ENCODE results near the gene POLE3. TPM values are rescaled to one million over a fixed set of nuclear protein-coding genes. Genes with fewer than 3 reads are reported as not detected.

The POLE3 gene
- total and polyA plus RNA-seq, 2 donors (not counting 3 experiments of a cell fraction or from before 2014, with no cell fraction given) = 53.8 to 68.6 TPM

DNA sequence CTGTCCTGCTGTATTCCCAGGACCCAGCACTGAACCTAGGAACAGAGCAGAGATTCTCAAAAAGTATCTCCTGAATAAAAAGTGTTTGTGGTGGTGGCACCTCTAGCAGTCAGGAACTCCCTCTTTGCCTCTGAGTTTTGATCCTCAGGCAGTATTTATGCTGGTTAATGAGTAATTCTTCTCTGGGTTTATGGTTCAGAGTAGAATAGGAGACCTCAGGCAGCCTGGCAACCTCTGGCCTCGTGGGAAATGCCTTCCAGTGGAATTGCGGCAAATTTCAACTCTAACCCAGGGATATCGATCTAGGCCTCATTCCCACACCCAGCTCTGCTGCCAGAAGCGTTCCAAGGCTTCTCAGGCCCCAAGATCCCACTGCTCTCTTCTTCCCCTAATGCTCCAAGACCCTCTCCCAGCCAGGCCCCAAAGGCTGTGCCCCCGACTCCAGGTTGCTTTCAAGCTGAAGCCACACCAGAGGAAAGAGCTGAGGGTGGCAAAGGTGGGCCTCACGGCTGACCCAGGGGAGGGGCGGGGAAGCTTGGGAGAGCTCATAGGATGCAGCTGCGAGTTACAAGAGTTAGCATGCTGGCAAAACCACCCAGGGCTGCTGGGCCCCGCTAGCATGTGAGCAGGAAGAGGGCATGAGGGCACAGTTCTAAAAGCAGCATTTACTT, 22.8 kb downstream of the POLE3 start:
- no peaks in the 10 kb centered on the region for H3K79me2 ChIP-seq (ENCODE audit: control insufficient read depth, insufficient read depth, low read length)
- no peak for DNase-seq (ENCODE audit: low read depth, low spot score)
- TF ChIP-seq, protein P1, sequence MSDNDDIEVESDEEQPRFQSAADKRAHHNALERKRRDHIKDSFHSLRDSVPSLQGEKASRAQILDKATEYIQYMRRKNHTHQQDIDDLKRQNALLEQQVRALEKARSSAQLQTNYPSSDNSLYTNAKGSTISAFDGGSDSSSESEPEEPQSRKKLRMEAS (IDR thresholded peaks at IDR 0.05; ENCODE audit: insufficient read depth, insufficient read length) = no peak
- TF ChIP-seq FOS (IDR thresholded peaks at IDR 0.05; ENCODE audit: borderline replicate concordance, insufficient read depth, low read length) = no peak
- no peak for TF ChIP-seq GATA2 (IDR thresholded peaks at IDR 0.05; ENCODE audit: insufficient read depth, insufficient read length, low read depth, low read length)
- no peak for TF ChIP-seq POLR2A (IDR thresholded peaks at IDR 0.05; ENCODE audit: low read depth, low read length)
- no peak for TF ChIP-seq POLR2AphosphoS5 (IDR thresholded peaks at IDR 0.05; ENCODE audit: insufficient read depth, low read depth, low read length)
- TF ChIP-seq, protein P2, sequence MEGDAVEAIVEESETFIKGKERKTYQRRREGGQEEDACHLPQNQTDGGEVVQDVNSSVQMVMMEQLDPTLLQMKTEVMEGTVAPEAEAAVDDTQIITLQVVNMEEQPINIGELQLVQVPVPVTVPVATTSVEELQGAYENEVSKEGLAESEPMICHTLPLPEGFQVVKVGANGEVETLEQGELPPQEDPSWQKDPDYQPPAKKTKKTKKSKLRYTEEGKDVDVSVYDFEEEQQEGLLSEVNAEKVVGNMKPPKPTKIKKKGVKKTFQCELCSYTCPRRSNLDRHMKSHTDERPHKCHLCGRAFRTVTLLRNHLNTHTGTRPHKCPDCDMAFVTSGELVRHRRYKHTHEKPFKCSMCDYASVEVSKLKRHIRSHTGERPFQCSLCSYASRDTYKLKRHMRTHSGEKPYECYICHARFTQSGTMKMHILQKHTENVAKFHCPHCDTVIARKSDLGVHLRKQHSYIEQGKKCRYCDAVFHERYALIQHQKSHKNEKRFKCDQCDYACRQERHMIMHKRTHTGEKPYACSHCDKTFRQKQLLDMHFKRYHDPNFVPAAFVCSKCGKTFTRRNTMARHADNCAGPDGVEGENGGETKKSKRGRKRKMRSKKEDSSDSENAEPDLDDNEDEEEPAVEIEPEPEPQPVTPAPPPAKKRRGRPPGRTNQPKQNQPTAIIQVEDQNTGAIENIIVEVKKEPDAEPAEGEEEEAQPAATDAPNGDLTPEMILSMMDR (IDR thresholded peaks at IDR 0.05; ENCODE audit: extremely low read depth in 1 of 2, insufficient read depth in 1 of 2, low read depth in 1 of 2, low read length in 2 of 2) = no peak
- TF ChIP-seq MYC (IDR thresholded peaks at IDR 0.05; ENCODE audit: low read depth, low read length) = no peak
- TF ChIP-seq EZH2 (IDR thresholded peaks at IDR 0.05; ENCODE audit: borderline replicate concordance, low read depth, low read length, severe bottlenecking) = no peak
- no peak for TF ChIP-seq JUN (IDR thresholded peaks at IDR 0.05; ENCODE audit: borderline replicate concordance, insufficient read depth, insufficient read length, low read depth)
- ChIA-PET CTCF (no interaction called here), POLR2A (no interaction called here)
- no peak overlapping the region for H3K27ac ChIP-seq (ENCODE audit: insufficient read depth, low read depth, low read length)
- intact Hi-C loops (cut with micrococcal nuclease) (no loop called here), dilution Hi-C loops (cut with MboI; ENCODE audit: extremely low pct_ligation_motif_present, low sequenced_read_pairs) (no loop called here)
- H3K27me3 ChIP-seq (ENCODE audit: control insufficient read depth in 2 of 2, insufficient read depth in 2 of 2, low read length in 2 of 2) = no peaks in the 10 kb centered on the region
- H3K4me3 ChIP-seq (replicated peaks in 1 of 3; ENCODE audit: insufficient read depth in 1 of 3, low read depth in 1 of 3, low read length in 3 of 3) = no peak overlapping the region
- no peaks in the 10 kb centered on the region for H4K20me1 ChIP-seq (replicated peaks; ENCODE audit: control insufficient read depth, extremely low read depth, insufficient read depth, low read length)
- H3K9ac ChIP-seq (replicated peaks; ENCODE audit: extremely low read depth, insufficient read depth, low read length) = no peak overlapping the region
- no peaks in the 10 kb centered on the region for H3K9me1 ChIP-seq (replicated peaks; ENCODE audit: control insufficient read depth, extremely low read depth, insufficient read depth, low read length)
- no peak overlapping the region for H3K4me2 ChIP-seq (ENCODE audit: insufficient read depth, low read length)
- no peaks in the 10 kb centered on the region for H3K4me1 ChIP-seq (ENCODE audit: control insufficient read depth, extremely low read depth, insufficient read depth, low read length)
- no peak for FAIRE-seq
- no peak overlapping the region for H2AFZ ChIP-seq (ENCODE audit: low read depth, low read length)
- BruUV-seq (replicated peaks) = no TSS peak
- H3K36me3 ChIP-seq (ENCODE audit: control insufficient read depth in 2 of 2, extremely low read depth in 1 of 2, insufficient read depth in 2 of 2, low read length in 2 of 2) = peaks cover 2 to 11% of the 10 kb centered on the region in 2 experiments
- no peaks in the 10 kb centered on the region for H3K9me3 ChIP-seq (replicated peaks; ENCODE audit: control insufficient read depth, insufficient read depth, low read length)
